ENCODE results near the gene TLR7. TPM values are rescaled to one million over a fixed set of nuclear protein-coding genes. Genes with fewer than 3 reads are reported as not detected.

Gene TLR7
- 0.67 TPM for total RNA-seq
- long read RNA-seq, result 0 reads

GRCh38 chrX:12866451-12867377, at the start of gene TLR7:
Gene TLR7, plus strand, starts transcription at chrX:12867072. Its CDS starts 507 bp downstream, at chrX:12867579.
- DNase-seq (no peak), ATAC-seq (no peak)
- intact Hi-C loops (cut with micrococcal nuclease), result no loop called here

GRCh38 chrX:12817528-12817927, 49.3 kb upstream of the TLR7 start:
- intact Hi-C loops (cut with micrococcal nuclease), result no loop called here

GRCh38 chrX:12819222-12819621, 47.6 kb upstream of the TLR7 start:
- DNase-seq, result no peak
- intact Hi-C loops (cut with micrococcal nuclease), result no loop called here
- ATAC-seq, result no peak

More at GRCh38 chrX:12817528-12817927, 49.3 kb upstream of the TLR7 start:
- no peak for ATAC-seq
- DNase-seq, result no peak

- intact Hi-C loops (cut with micrococcal nuclease), result loop anchor here (10.0 kb wide), 1 partner anchor 64 kb away; no protein-coding TSS in a partner anchor
- ATAC-seq (no peak), DNase-seq (no peak)
Observed at GRCh38 chrX:12820737-12821136, 46.1 kb upstream of the TLR7 start.

- intact Hi-C loops (cut with micrococcal nuclease), result loop anchor here (10.0 kb wide), 1 partner anchor 60 kb away; no protein-coding TSS in a partner anchor
- DNase-seq (no peak), ATAC-seq (no peak)
Observed at GRCh38 chrX:12824944-12825343, 41.9 kb upstream of the TLR7 start.

GRCh38 chrX:12825801-12826200, 41.1 kb upstream of the TLR7 start:
- ATAC-seq, result no peak
- intact Hi-C loops (cut with micrococcal nuclease), result loop anchor here (10.0 kb wide), 1 partner anchor 59 kb away; no protein-coding TSS in a partner anchor
- DNase-seq, result no peak

GRCh38 chrX:12843061-12843667, 23.7 kb upstream of the TLR7 start:
- intact Hi-C loops (cut with micrococcal nuclease), result no loop called here
- ATAC-seq (no peak), DNase-seq (no peak)

GRCh38 chrX:12843668-12844279, 23.1 kb upstream of the TLR7 start:
- DNase-seq (no peak), ATAC-seq (no peak)
- intact Hi-C loops (cut with micrococcal nuclease), result no loop called here

- intact Hi-C loops (cut with micrococcal nuclease), result no loop called here
- ATAC-seq (no peak), DNase-seq (no peak)
Observed at GRCh38 chrX:12844319-12844718, 22.6 kb upstream of the TLR7 start.

- ATAC-seq, result peak; percentile 30
Observed at GRCh38 chrX:12865359-12865758, 1.5 kb upstream of the TLR7 start.

GRCh38 chrX:12867685-12868084, 813 bp downstream of the TLR7 start:
- DNase-seq (no peak), ATAC-seq (no peak)
- intact Hi-C loops (cut with micrococcal nuclease), result no loop called here

More at GRCh38 chrX:12865359-12865758, 1.5 kb upstream of the TLR7 start:
- no peak for DNase-seq
- intact Hi-C loops (cut with micrococcal nuclease), result no loop called here

- intact Hi-C loops (cut with micrococcal nuclease), result no loop called here
- no peak for ATAC-seq
- DNase-seq, result no peak
Observed at GRCh38 chrX:12868747-12869146, 1.9 kb downstream of the TLR7 start.

GRCh38 chrX:12871257-12871656, 4.4 kb downstream of the TLR7 start:
- DNase-seq (no peak), ATAC-seq (no peak)
- intact Hi-C loops (cut with micrococcal nuclease), result no loop called here

GRCh38 chrX:12872741-12873140, 5.9 kb downstream of the TLR7 start:
- intact Hi-C loops (cut with micrococcal nuclease), result no loop called here
- DNase-seq, result no peak
- ATAC-seq, result no peak

- intact Hi-C loops (cut with micrococcal nuclease), result no loop called here
- no peak for DNase-seq
- no peak for ATAC-seq
Observed at GRCh38 chrX:12874581-12874980, 7.7 kb downstream of the TLR7 start.

- DNase-seq, result no peak
- no peak for ATAC-seq
- intact Hi-C loops (cut with micrococcal nuclease), result no loop called here
Observed at GRCh38 chrX:12877386-12877785, 10.5 kb downstream of the TLR7 start.

- intact Hi-C loops (cut with micrococcal nuclease), result no loop called here
- ATAC-seq, result no peak
Observed at GRCh38 chrX:12878536-12878935, 11.7 kb downstream of the TLR7 start.

GRCh38 chrX:12881914-12882313, 15.0 kb downstream of the TLR7 start:
- intact Hi-C loops (cut with micrococcal nuclease), result loop anchor here (10.0 kb wide), 1 partner anchor 57 kb away; no protein-coding TSS in a partner anchor
- DNase-seq, result no peak
- ATAC-seq, result no peak

More at GRCh38 chrX:12878536-12878935, 11.7 kb downstream of the TLR7 start:
- no peak for DNase-seq

GRCh38 chrX:12885508-12885907, 18.6 kb downstream of the TLR7 start:
- no peak for ATAC-seq
- DNase-seq, result no peak
- intact Hi-C loops (cut with micrococcal nuclease), result loop anchor here (10.0 kb wide), 1 partner anchor 61 kb away; no protein-coding TSS in a partner anchor

GRCh38 chrX:12886545-12886944, 19.7 kb downstream of the TLR7 start:
- intact Hi-C loops (cut with micrococcal nuclease), result loop anchor here (10.0 kb wide), 1 partner anchor 62 kb away; no protein-coding TSS in a partner anchor
- DNase-seq (no peak), ATAC-seq (no peak)

Measured in left ventricle myocardium superior (tissue), 1 donor.